Body of pancreas (tissue), 4 donors: Measurements from ENCODE around the gene RABIF.

ENCODE experiments used
- CTCF ChIP-seq, 7 experiments: fragments of 450-650 bp in 4 of 7; fragments of 200-600 bp in 3 of 7; sonication (generic) in 3 of 7; IDR thresholded peaks; one replicate each; pipeline ENCODE4 v1.5.1; 2016 to 2019; ENCODE audit warnings: antibody characterized with exemption in 7 of 7
- POLR2A ChIP-seq, 3 donors: fragments of 450-650 bp; IDR thresholded peaks; one replicate each; pipeline ENCODE4 v1.6.1; 2016; ENCODE audit warnings: antibody characterized with exemption in 3 of 3, mild to moderate bottlenecking in 2 of 3

GRCh38 chr1:202908998-202909397 lies 20.0 kb upstream of the RABIF start:
- TF ChIP-seq POLR2A (IDR thresholded peaks at IDR 0.05) (no peak), CTCF (IDR thresholded peaks at IDR 0.05) (no peak)
